Activated CD8-positive, alpha-beta memory T cell treated with anti-CD3 and anti-CD28 coated beads, Interleukin-2, amount 50 U/mL, for 48 hours (primary cell): ENCODE results near the gene TARDBP.
A peak's percentile ranks its signal among the peaks of the same experiment; 100 is the strongest.
"Not testable (repeated sequence)": the region's sequence is repeated elsewhere in the genome, so short reads cannot be mapped to it uniquely, and the experiment has no call there.

Experiments used
- DNase-seq: peaks from one replicate; pipeline ENCODE4 v3.0.0-alpha.2; 2020

The TARDBP gene

GRCh38 chr1:11044086-11044848 lies 31.8 kb downstream of the TARDBP start:
- DNase-seq, result no peak

- no peak for DNase-seq
These were observed 32.5 kb downstream of the TARDBP start for GRCh38 chr1:11044849-11045427.

- no peak for DNase-seq
These were observed 33.2 kb downstream of the TARDBP start for GRCh38 chr1:11045428-11046269.

GRCh38 chr1:11046270-11046566 lies 33.8 kb downstream of the TARDBP start:
- no peak for DNase-seq

- DNase-seq, result no peak
These were observed 34.3 kb downstream of the TARDBP start, which contains the start of gene MASP2 for GRCh38 chr1:11046625-11047365. Gene MASP2, minus strand, starts transcription at chr1:11047239. Its CDS starts 32 bp downstream, at chr1:11047207.

GRCh38 chr1:11051121-11051520 lies 38.7 kb downstream of the TARDBP start:
- DNase-seq, result not testable (repeated sequence)

- DNase-seq, result no peak
These were observed 39.5 kb downstream of the TARDBP start for GRCh38 chr1:11051781-11052511.

- no peak for DNase-seq
These were observed 40.6 kb downstream of the TARDBP start for GRCh38 chr1:11052839-11053757.

- DNase-seq, result no peak
These were observed 41.3 kb downstream of the TARDBP start for GRCh38 chr1:11053758-11054137.

GRCh38 chr1:11054181-11054580 lies 41.7 kb downstream of the TARDBP start:
- no peak for DNase-seq

GRCh38 chr1:11054666-11055065 lies 42.2 kb downstream of the TARDBP start:
- no peak for DNase-seq

GRCh38 chr1:11055676-11056075 lies 43.2 kb downstream of the TARDBP start:
- DNase-seq, result no peak

- DNase-seq, result no peak
These were observed 44.0 kb downstream of the TARDBP start for GRCh38 chr1:11056504-11056903.

GRCh38 chr1:11057477-11057876 lies 45.0 kb downstream of the TARDBP start:
- DNase-seq, result no peak

- no peak for DNase-seq
These were observed 45.6 kb downstream of the TARDBP start for GRCh38 chr1:11058026-11058425.

GRCh38 chr1:11058595-11059154 lies 46.2 kb downstream of the TARDBP start:
- no peak for DNase-seq

GRCh38 chr1:11059155-11059967 lies 46.9 kb downstream of the TARDBP start:
- DNase-seq, result no peak

- peak; percentile 94 for DNase-seq
These were observed 47.7 kb downstream of the TARDBP start, which contains the start of gene SRM for GRCh38 chr1:11059968-11060830. Gene SRM, minus strand, starts transcription at chr1:11060018. Its CDS starts 75 bp downstream, at chr1:11059943.
